ENCODE data around the gene HIBCH.
"Not testable (repeated sequence)": the region's sequence is repeated elsewhere in the genome, so short reads cannot be mapped to it uniquely, and the experiment has no call there.

HIBCH gene

GRCh38 chr2:190162851-190163250, 156.8 kb downstream of the HIBCH start:
- H3K4me2 ChIP-seq (ENCODE audit: low read length), result no peak overlapping the region
- H3K79me2 ChIP-seq (ENCODE audit: insufficient read depth, low read length), result no peaks in the 10 kb centered on the region
- H3K9ac ChIP-seq (ENCODE audit: low read length), result no peak overlapping the region
- no peaks in the 10 kb centered on the region for H3K27me3 ChIP-seq (ENCODE audit: insufficient read depth, low read length)
- no peak overlapping the region for H2AFZ ChIP-seq (ENCODE audit: low read length)
- no peak overlapping the region for H3K4me3 ChIP-seq (ENCODE audit: low read depth, low read length, poor library complexity, severe bottlenecking)
- H3K4me1 ChIP-seq (ENCODE audit: insufficient read depth, low read length, severe bottlenecking), result peaks cover 5% of the 10 kb centered on the region
- TF ChIP-seq CTCF (IDR thresholded peaks at IDR 0.05; ENCODE audit: low read length) (no peak), EZH2 (IDR thresholded peaks at IDR 0.05; ENCODE audit: borderline replicate concordance, low read length) (no peak)
- no peaks in the 10 kb centered on the region for H3F3A ChIP-seq (ENCODE audit: insufficient read depth, low read length)
- H3K36me3 ChIP-seq (ENCODE audit: insufficient read depth, low read length), result no peaks in the 10 kb centered on the region
- no peaks in the 10 kb centered on the region for H3K9me3 ChIP-seq (ENCODE audit: low read length)
- H3K9me2 ChIP-seq (ENCODE audit: low read depth, low read length), result no peaks in the 10 kb centered on the region
- no peaks in the 10 kb centered on the region for H4K20me1 ChIP-seq (ENCODE audit: insufficient read depth, low read length)
- no peak overlapping the region for H3K27ac ChIP-seq (ENCODE audit: low read depth, low read length, poor library complexity, severe bottlenecking)

- Histone ChIP-seq H3F3A (ENCODE audit: insufficient read depth, low read length) (no peaks in the 10 kb centered on the region), H3K27ac (ENCODE audit: low read depth, low read length, poor library complexity, severe bottlenecking) (no peak overlapping the region), H3K9me3 (ENCODE audit: low read length) (no peaks in the 10 kb centered on the region), H3K9me2 (ENCODE audit: low read depth, low read length) (no peaks in the 10 kb centered on the region), H3K4me2 (ENCODE audit: low read length) (no peak overlapping the region), H2AFZ (ENCODE audit: low read length) (no peak overlapping the region), H3K27me3 (ENCODE audit: insufficient read depth, low read length) (no peaks in the 10 kb centered on the region), H3K36me3 (ENCODE audit: insufficient read depth, low read length) (no peaks in the 10 kb centered on the region), H3K4me3 (ENCODE audit: low read depth, low read length, poor library complexity, severe bottlenecking) (no peak overlapping the region), H3K79me2 (ENCODE audit: insufficient read depth, low read length) (no peaks in the 10 kb centered on the region), H3K4me1 (ENCODE audit: insufficient read depth, low read length, severe bottlenecking) (peaks cover 11% of the 10 kb centered on the region), H4K20me1 (ENCODE audit: insufficient read depth, low read length) (no peaks in the 10 kb centered on the region), H3K9ac (ENCODE audit: low read length) (no peak overlapping the region)
- TF ChIP-seq EZH2 (IDR thresholded peaks at IDR 0.05; ENCODE audit: borderline replicate concordance, low read length), result no peak
- TF ChIP-seq CTCF (IDR thresholded peaks at IDR 0.05; ENCODE audit: low read length), result no peak
Measured at GRCh38 chr2:190159453-190159852, 160.2 kb downstream of the HIBCH start.

- Histone ChIP-seq H3K9me2 (ENCODE audit: low read depth, low read length) (no peaks in the 10 kb centered on the region), H3K79me2 (ENCODE audit: insufficient read depth, low read length) (no peaks in the 10 kb centered on the region), H3K9ac (ENCODE audit: low read length) (no peak overlapping the region), H4K20me1 (ENCODE audit: insufficient read depth, low read length) (no peaks in the 10 kb centered on the region), H3K27ac (ENCODE audit: low read depth, low read length, poor library complexity, severe bottlenecking) (no peak overlapping the region), H3K4me1 (ENCODE audit: insufficient read depth, low read length, severe bottlenecking) (peaks cover 11% of the 10 kb centered on the region), H3K27me3 (ENCODE audit: insufficient read depth, low read length) (no peaks in the 10 kb centered on the region), H3K9me3 (ENCODE audit: low read length) (no peaks in the 10 kb centered on the region), H3K4me3 (ENCODE audit: low read depth, low read length, poor library complexity, severe bottlenecking) (no peak overlapping the region), H3K4me2 (ENCODE audit: low read length) (no peak overlapping the region), H3F3A (ENCODE audit: insufficient read depth, low read length) (no peaks in the 10 kb centered on the region), H2AFZ (ENCODE audit: low read length) (no peak overlapping the region), H3K36me3 (ENCODE audit: insufficient read depth, low read length) (no peaks in the 10 kb centered on the region)
- TF ChIP-seq EZH2 (IDR thresholded peaks at IDR 0.05; ENCODE audit: borderline replicate concordance, low read length) (no peak), CTCF (IDR thresholded peaks at IDR 0.05; ENCODE audit: low read length) (no peak)
Measured at GRCh38 chr2:190158798-190159434, 160.7 kb downstream of the HIBCH start.

- H3K27me3 ChIP-seq (ENCODE audit: insufficient read depth, low read length); H3K9me3 ChIP-seq (ENCODE audit: low read length); H3K9ac ChIP-seq (ENCODE audit: low read length); H3K79me2 ChIP-seq (ENCODE audit: insufficient read depth, low read length); H3K9me2 ChIP-seq (ENCODE audit: low read depth, low read length); H3K4me3 ChIP-seq (ENCODE audit: low read depth, low read length, poor library complexity, severe bottlenecking); H4K20me1 ChIP-seq (ENCODE audit: insufficient read depth, low read length); H3K36me3 ChIP-seq (ENCODE audit: insufficient read depth, low read length); H3F3A ChIP-seq (ENCODE audit: insufficient read depth, low read length): not testable (repeated sequence)
- Histone ChIP-seq H3K4me1 (ENCODE audit: insufficient read depth, low read length, severe bottlenecking) (peaks cover 11% of the 10 kb centered on the region), H2AFZ (ENCODE audit: low read length) (peak overlapping the region; percentile 94), H3K4me2 (ENCODE audit: low read length) (peak overlapping the region; percentile 31; the same call in 1 of the 2 replicates), H3K27ac (ENCODE audit: low read depth, low read length, poor library complexity, severe bottlenecking) (peak overlapping the region; percentile 20)
Measured at GRCh38 chr2:190157613-190158528, 161.8 kb downstream of the HIBCH start.
